Mucosa of stomach (tissue), 1 donor: ENCODE results near the gene KDM2A.
"Not testable (repeated sequence)": the region's sequence is repeated elsewhere in the genome, so short reads cannot be mapped to it uniquely, and the experiment has no call there.

Experiments used
- H3K27me3 ChIP-seq: one replicate; pipeline ENCODE4 v1.7.0; 2013; ENCODE audit warnings: mild to moderate bottlenecking, low read length; ENCODE audit not compliant: control insufficient read depth, insufficient read depth
- H3K36me3 ChIP-seq: one replicate; pipeline ENCODE4 v1.7.0; 2013; ENCODE audit warnings: low read length; ENCODE audit not compliant: control insufficient read depth, insufficient read depth
- H3K4me1 ChIP-seq: one replicate; pipeline ENCODE4 v1.7.0; 2013; ENCODE audit warnings: mild to moderate bottlenecking, low read length; ENCODE audit not compliant: control insufficient read depth, insufficient read depth
- H3K4me3 ChIP-seq: one replicate; pipeline ENCODE4 v1.7.0; 2013; ENCODE audit warnings: low read length
- H3K9ac ChIP-seq: one replicate; pipeline ENCODE4 v1.7.0; 2013; ENCODE audit warnings: mild to moderate bottlenecking, low read length, moderate library complexity
- H3K9me3 ChIP-seq: one replicate; pipeline ENCODE4 v1.7.0; 2013; ENCODE audit warnings: mild to moderate bottlenecking, low read length, moderate library complexity; ENCODE audit not compliant: control insufficient read depth
- donor health status: Pancreatic carcinoma.

Gene KDM2A

GRCh38 chr11:67260406-67260805, 141.3 kb downstream of the KDM2A start:
- H3K4me3 ChIP-seq, result no peak overlapping the region
- H3K36me3 ChIP-seq, result peaks cover 5% of the 10 kb centered on the region
- H3K9me3 ChIP-seq, result no peaks in the 10 kb centered on the region
- H3K4me1 ChIP-seq, result peaks cover 16% of the 10 kb centered on the region
- H3K27me3 ChIP-seq, result no peaks in the 10 kb centered on the region
- H3K9ac ChIP-seq, result no peak overlapping the region

GRCh38 chr11:67260885-67261639, 142.0 kb downstream of the KDM2A start:
- not testable (repeated sequence) for H3K4me3 ChIP-seq, H3K36me3 ChIP-seq, H3K27me3 ChIP-seq, H3K9me3 ChIP-seq
- peaks cover 22% of the 10 kb centered on the region for H3K4me1 ChIP-seq
- peak overlapping the region; percentile 52 for H3K9ac ChIP-seq

GRCh38 chr11:67261640-67261945, 142.5 kb downstream of the KDM2A start:
- H3K4me3 ChIP-seq, result no peak overlapping the region
- H3K9ac ChIP-seq, result no peak overlapping the region
- peaks cover 22% of the 10 kb centered on the region for H3K4me1 ChIP-seq

GRCh38 chr11:67261946-67262681, 143.1 kb downstream of the KDM2A start:
- H3K4me1 ChIP-seq, result peaks cover 22% of the 10 kb centered on the region
- no peak overlapping the region for H3K9ac ChIP-seq
- no peaks in the 10 kb centered on the region for H3K9me3 ChIP-seq
- no peak overlapping the region for H3K4me3 ChIP-seq
- H3K27me3 ChIP-seq, result no peaks in the 10 kb centered on the region
- H3K36me3 ChIP-seq, result no peaks in the 10 kb centered on the region

More at GRCh38 chr11:67261640-67261945, 142.5 kb downstream of the KDM2A start:
- H3K9me3 ChIP-seq, result no peaks in the 10 kb centered on the region
- H3K27me3 ChIP-seq, result no peaks in the 10 kb centered on the region
- H3K36me3 ChIP-seq, result no peaks in the 10 kb centered on the region

GRCh38 chr11:67262731-67263675, 143.9 kb downstream of the KDM2A start:
- no peak overlapping the region for H3K4me3 ChIP-seq
- no peaks in the 10 kb centered on the region for H3K36me3 ChIP-seq
- no peak overlapping the region for H3K9ac ChIP-seq
- H3K4me1 ChIP-seq, result peaks cover 28% of the 10 kb centered on the region
- H3K9me3 ChIP-seq, result no peaks in the 10 kb centered on the region
- no peaks in the 10 kb centered on the region for H3K27me3 ChIP-seq

- Histone ChIP-seq H3K27me3 (no peaks in the 10 kb centered on the region), H3K36me3 (no peaks in the 10 kb centered on the region), H3K4me1 (peaks cover 40% of the 10 kb centered on the region), H3K4me3 (no peak overlapping the region), H3K9me3 (no peaks in the 10 kb centered on the region), H3K9ac (no peak overlapping the region)
Observed at GRCh38 chr11:67264260-67264659, 145.2 kb downstream of the KDM2A start.

GRCh38 chr11:67264877-67265632, 146.0 kb downstream of the KDM2A start:
- H3K36me3 ChIP-seq, result no peaks in the 10 kb centered on the region
- no peaks in the 10 kb centered on the region for H3K27me3 ChIP-seq
- no peak overlapping the region for H3K9ac ChIP-seq
- no peaks in the 10 kb centered on the region for H3K9me3 ChIP-seq
- H3K4me1 ChIP-seq, result peaks cover 48% of the 10 kb centered on the region
- no peak overlapping the region for H3K4me3 ChIP-seq

- H3K9ac ChIP-seq, result peak overlapping the region; percentile 69
- H3K4me3 ChIP-seq, result no peak overlapping the region
- H3K4me1 ChIP-seq, result peaks cover 56% of the 10 kb centered on the region
Observed at GRCh38 chr11:67265633-67266448, 146.8 kb downstream of the KDM2A start.

GRCh38 chr11:67266449-67267187, 147.6 kb downstream of the KDM2A start, which contains the start of gene GRK2:
TSS of gene GRK2 (plus strand) at chr11:67266473. CDS start at chr11:67266700, 227 bp downstream.
- Histone ChIP-seq H3K9me3 (no peaks in the 10 kb centered on the region), H3K36me3 (no peaks in the 10 kb centered on the region), H3K9ac (peak within 1 kb of the TSS; percentile 91), H3K4me1 (peaks cover 64% of the 10 kb centered on the region), H3K4me3 (peak within 1 kb of the TSS; percentile 82), H3K27me3 (no peaks in the 10 kb centered on the region)

More at GRCh38 chr11:67265633-67266448, 146.8 kb downstream of the KDM2A start:
- no peaks in the 10 kb centered on the region for H3K27me3 ChIP-seq
- no peaks in the 10 kb centered on the region for H3K9me3 ChIP-seq
- no peaks in the 10 kb centered on the region for H3K36me3 ChIP-seq
